ENCODE results near the gene NALCN.

The NALCN gene

GRCh38 chr13:101412076-101412475 lies 4.2 kb downstream of the NALCN start:
- DNase-seq, result no peak

- no peak for DNase-seq
Measured at GRCh38 chr13:101408992-101409656, 7.2 kb downstream of the NALCN start.

GRCh38 chr13:101408154-101408553 lies 8.2 kb downstream of the NALCN start:
- no peak for DNase-seq

GRCh38 chr13:101406791-101407190 lies 9.5 kb downstream of the NALCN start:
- DNase-seq, result no peak

- DNase-seq, result no peak
Measured at GRCh38 chr13:101401196-101401595, 15.1 kb downstream of the NALCN start.

GRCh38 chr13:101399365-101399764 lies 16.9 kb downstream of the NALCN start:
- no peak for DNase-seq

- DNase-seq, result no peak
Measured at GRCh38 chr13:101398920-101399319, 17.4 kb downstream of the NALCN start.

GRCh38 chr13:101398191-101398590 lies 18.1 kb downstream of the NALCN start:
- no peak for DNase-seq

- DNase-seq, result no peak
Measured at GRCh38 chr13:101397742-101398141, 18.6 kb downstream of the NALCN start.

- DNase-seq, result no peak
Measured at GRCh38 chr13:101394605-101395004, 21.7 kb downstream of the NALCN start.

- DNase-seq, result no peak
Measured at GRCh38 chr13:101393140-101393539, 23.2 kb downstream of the NALCN start.

- no peak for DNase-seq
Measured at GRCh38 chr13:101390461-101390860, 25.8 kb downstream of the NALCN start.

- DNase-seq, result no peak
Measured at GRCh38 chr13:101384929-101385328, 31.4 kb downstream of the NALCN start.

- no peak for DNase-seq
Measured at GRCh38 chr13:101383595-101383994, 32.7 kb downstream of the NALCN start.

- no peak for DNase-seq
Measured at GRCh38 chr13:101382701-101383100, 33.6 kb downstream of the NALCN start.

- DNase-seq, result no peak
Measured at GRCh38 chr13:101382086-101382485, 34.2 kb downstream of the NALCN start.

GRCh38 chr13:101360525-101360924 lies 55.8 kb downstream of the NALCN start:
- no peak for DNase-seq

- no peak for DNase-seq
Measured at GRCh38 chr13:101354895-101355294, 61.4 kb downstream of the NALCN start.

- DNase-seq, result no peak
Measured at GRCh38 chr13:101346942-101347728, 69.2 kb downstream of the NALCN start.

GRCh38 chr13:101346161-101346560 lies 70.1 kb downstream of the NALCN start:
- DNase-seq, result no peak

- no peak for DNase-seq
Measured at GRCh38 chr13:101343128-101343787, 73.0 kb downstream of the NALCN start.

- no peak for DNase-seq
Measured at GRCh38 chr13:101341464-101341863, 74.8 kb downstream of the NALCN start.

GRCh38 chr13:101339202-101339601 lies 77.1 kb downstream of the NALCN start:
- DNase-seq, result no peak

GRCh38 chr13:101332583-101332982 lies 83.7 kb downstream of the NALCN start:
- no peak for DNase-seq

Measured in inflammatory macrophage treated with lipopolysaccharide for 4 hours (primary cell).